ENCODE measurements around the gene MAN2B2.
"Not testable (repeated sequence)": the region's sequence is repeated elsewhere in the genome, so short reads cannot be mapped to it uniquely, and the experiment has no call there.

Gene MAN2B2

GRCh38 chr4:6616087-6616995, 41.4 kb downstream of the MAN2B2 start:
- no peak for DNase-seq (ENCODE audit: low read depth in 3 of 3)

- no peak for DNase-seq (ENCODE audit: low read depth in 3 of 3)
Measured at GRCh38 chr4:6617246-6617645, 42.3 kb downstream of the MAN2B2 start.

GRCh38 chr4:6618386-6619115, 43.6 kb downstream of the MAN2B2 start:
- DNase-seq (ENCODE audit: low read depth in 3 of 3) = no peak

- DNase-seq (ENCODE audit: low read depth in 3 of 3) = no peak
Measured at GRCh38 chr4:6619116-6619465, 44.1 kb downstream of the MAN2B2 start.

- DNase-seq (ENCODE audit: low read depth in 3 of 3) = no peak
Measured at GRCh38 chr4:6619466-6620255, 44.7 kb downstream of the MAN2B2 start.

- no peak for DNase-seq (ENCODE audit: low read depth in 3 of 3)
Measured at GRCh38 chr4:6620296-6620695, 45.3 kb downstream of the MAN2B2 start.

GRCh38 chr4:6620891-6621555, 46.0 kb downstream of the MAN2B2 start:
- DNase-seq (ENCODE audit: low read depth in 3 of 3) = no peak

GRCh38 chr4:6621556-6621927, 46.6 kb downstream of the MAN2B2 start:
- no peak for DNase-seq (ENCODE audit: low read depth in 3 of 3)

GRCh38 chr4:6622744-6623143, 47.8 kb downstream of the MAN2B2 start:
- DNase-seq (ENCODE audit: low read depth in 3 of 3) = no peak

GRCh38 chr4:6625256-6625655, 50.3 kb downstream of the MAN2B2 start:
- DNase-seq (ENCODE audit: low read depth in 3 of 3) = no peak

- no peak for DNase-seq (ENCODE audit: low read depth in 3 of 3)
Measured at GRCh38 chr4:6626066-6626465, 51.1 kb downstream of the MAN2B2 start.

- no peak for DNase-seq (ENCODE audit: low read depth in 3 of 3)
Measured at GRCh38 chr4:6627832-6628231, 52.8 kb downstream of the MAN2B2 start.

- DNase-seq (ENCODE audit: low read depth in 3 of 3) = not testable (repeated sequence)
Measured at GRCh38 chr4:6628484-6628883, 53.5 kb downstream of the MAN2B2 start.

- DNase-seq (ENCODE audit: low read depth in 3 of 3) = no peak
Measured at GRCh38 chr4:6632125-6632524, 57.1 kb downstream of the MAN2B2 start.

GRCh38 chr4:6633091-6633906, 58.3 kb downstream of the MAN2B2 start:
- no peak for DNase-seq (ENCODE audit: low read depth in 3 of 3)

GRCh38 chr4:6634746-6635145, 59.8 kb downstream of the MAN2B2 start:
- DNase-seq (ENCODE audit: low read depth in 3 of 3) = no peak

- DNase-seq (ENCODE audit: low read depth in 3 of 3) = no peak
Measured at GRCh38 chr4:6639137-6639680, 64.2 kb downstream of the MAN2B2 start.

GRCh38 chr4:6640292-6641163, 65.5 kb downstream of the MAN2B2 start, which contains the start of gene MRFAP1:
Gene MRFAP1 (plus strand): TSS chr4:6640685. CDS start chr4:6640863, 178 bp downstream.
- DNase-seq (ENCODE audit: low read depth in 3 of 3) = peak; percentile 88 to 92 (median 89)

- peak; percentile 6 to 25 (median 13) for DNase-seq (ENCODE audit: low read depth in 3 of 3)
Measured at GRCh38 chr4:6641164-6641970, 66.4 kb downstream of the MAN2B2 start.
